ENCODE data around the gene SUN1.
"Not testable (repeated sequence)": the region's sequence is repeated elsewhere in the genome, so short reads cannot be mapped to it uniquely, and the experiment has no call there.

Gene SUN1

GRCh38 chr7:923108-924041 lies 91.1 kb downstream of the SUN1 start:
- peak; percentile 83 to 86 for DNase-seq

GRCh38 chr7:924042-924441 lies 91.8 kb downstream of the SUN1 start:
- DNase-seq = not testable (repeated sequence)
